HUDEP-2 (cell line): ENCODE data around the gene MOV10L1.
"Not testable (repeated sequence)": the region's sequence is repeated elsewhere in the genome, so short reads cannot be mapped to it uniquely, and the experiment has no call there.

Experiments
- DNase-seq, 76 experiments: peaks; one replicate each; lab custom pipeline; 2025; ENCODE audit not compliant: unreplicated experiment in 76 of 76; lab: John Stamatoyannopoulos, UW

The MOV10L1 gene

DNA sequence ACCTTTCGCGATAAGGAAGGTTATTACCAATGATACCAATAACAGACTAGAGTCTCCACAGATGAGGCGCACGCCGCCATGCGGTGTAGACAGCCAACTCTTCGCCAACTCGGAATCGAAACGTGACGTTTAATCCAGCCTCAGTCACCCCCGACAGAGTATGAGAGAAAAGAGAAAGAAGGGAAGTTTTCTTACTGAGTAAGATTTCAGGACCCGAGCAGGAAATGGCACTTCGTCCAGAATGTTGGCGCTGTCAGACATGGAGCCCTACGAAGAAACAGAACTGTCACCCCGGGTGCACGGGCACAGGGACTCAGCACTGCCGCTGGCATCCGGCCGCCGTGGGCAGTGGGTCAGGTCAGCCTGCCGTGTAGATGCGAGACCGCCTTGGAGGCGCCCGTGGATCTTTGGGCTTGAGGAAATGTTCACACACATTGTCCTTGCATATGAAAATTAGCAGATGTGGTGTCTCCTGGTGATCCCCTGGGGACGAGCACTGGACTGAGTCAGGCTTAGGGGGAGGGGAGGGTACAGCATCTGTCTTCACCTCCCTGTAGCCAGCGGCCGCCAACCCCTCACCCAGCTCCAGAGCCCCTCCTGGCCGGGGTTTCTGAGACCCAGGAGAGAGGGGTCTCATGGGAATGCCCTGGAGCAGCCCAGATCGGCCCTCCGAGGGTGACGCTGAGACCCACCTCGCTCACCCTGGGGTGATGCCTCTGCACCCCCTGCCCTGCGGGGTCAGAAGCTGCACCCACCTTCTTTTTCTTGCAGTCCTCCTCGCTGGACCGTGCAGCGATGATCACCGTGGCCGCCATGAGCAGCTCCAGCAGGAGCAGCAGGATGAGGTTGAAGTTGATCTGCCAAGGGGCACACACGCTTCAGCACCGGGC lies 12.9 kb upstream of the MOV10L1 start:
- DNase-seq, result no peak

DNA sequence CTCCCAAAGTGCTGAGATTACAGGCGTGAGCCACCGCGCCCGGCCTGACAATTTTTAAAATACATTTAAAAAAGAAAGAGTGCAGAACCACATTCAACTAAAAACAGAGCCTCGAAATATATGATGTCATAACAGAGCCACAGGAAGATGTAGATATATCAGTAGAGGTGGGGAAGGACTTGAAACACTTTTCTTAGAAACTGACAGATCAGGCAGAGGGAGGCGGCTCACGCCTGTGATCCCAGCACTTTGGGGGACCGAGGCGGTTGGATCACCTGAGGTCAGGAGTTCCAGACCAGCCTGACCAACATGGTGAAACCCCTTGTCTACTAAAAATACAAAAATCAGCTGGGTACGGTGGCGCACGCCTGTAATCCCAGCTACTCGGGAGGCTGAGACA lies 11.6 kb upstream of the MOV10L1 start:
- DNase-seq, result no peak

DNA sequence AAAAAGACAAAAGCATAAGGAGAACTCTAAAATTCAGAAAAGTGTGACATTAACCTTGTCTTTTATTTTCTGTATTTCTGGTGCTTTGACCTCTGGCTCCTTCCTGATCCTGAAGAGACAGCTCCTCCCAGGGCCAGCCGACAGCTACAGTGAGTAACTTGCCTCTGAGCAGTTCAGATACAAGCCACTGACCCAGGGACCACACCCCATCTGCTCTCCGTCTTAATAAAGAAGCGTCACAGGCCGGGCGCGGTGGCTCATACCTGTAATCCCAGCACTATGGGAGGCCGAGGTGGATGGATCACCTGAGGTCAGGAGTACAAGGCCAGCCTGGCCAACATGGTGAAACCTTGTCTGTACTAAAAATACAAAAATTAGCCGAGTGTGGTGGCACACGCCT lies 11.0 kb upstream of the MOV10L1 start:
- DNase-seq, result no peak

GRCh38 chr22:50080077-50080465 lies 9.7 kb upstream of the MOV10L1 start:
- DNase-seq, result no peak

GRCh38 chr22:50081426-50082196 lies 8.2 kb upstream of the MOV10L1 start:
- no peak for DNase-seq

DNA sequence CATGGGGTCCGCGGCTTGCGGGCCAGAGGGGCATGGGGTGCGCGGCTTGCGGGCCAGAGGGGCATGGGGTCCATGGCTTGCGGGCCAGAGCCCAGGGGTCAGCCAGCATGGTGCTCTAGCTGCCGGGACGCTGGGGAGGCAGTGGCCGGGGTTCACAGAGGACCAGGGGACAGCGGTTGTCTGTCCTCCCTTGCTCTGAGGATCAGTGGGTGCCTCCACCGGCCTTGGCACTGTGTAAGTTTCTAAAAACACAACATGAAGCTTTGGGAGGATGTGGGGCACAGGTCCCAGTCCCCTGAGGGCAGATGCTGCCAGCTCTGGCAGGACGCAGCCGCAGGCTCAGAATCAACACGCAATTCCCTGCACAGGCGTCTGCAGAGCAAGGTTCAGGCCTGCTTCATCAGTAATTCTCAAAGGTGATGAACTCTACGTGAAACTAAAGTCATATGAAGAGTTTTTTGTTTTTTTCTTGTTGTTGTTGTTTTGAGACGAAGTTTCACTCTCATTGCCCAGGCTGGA lies 7.5 kb upstream of the MOV10L1 start:
- no peak for DNase-seq

DNA sequence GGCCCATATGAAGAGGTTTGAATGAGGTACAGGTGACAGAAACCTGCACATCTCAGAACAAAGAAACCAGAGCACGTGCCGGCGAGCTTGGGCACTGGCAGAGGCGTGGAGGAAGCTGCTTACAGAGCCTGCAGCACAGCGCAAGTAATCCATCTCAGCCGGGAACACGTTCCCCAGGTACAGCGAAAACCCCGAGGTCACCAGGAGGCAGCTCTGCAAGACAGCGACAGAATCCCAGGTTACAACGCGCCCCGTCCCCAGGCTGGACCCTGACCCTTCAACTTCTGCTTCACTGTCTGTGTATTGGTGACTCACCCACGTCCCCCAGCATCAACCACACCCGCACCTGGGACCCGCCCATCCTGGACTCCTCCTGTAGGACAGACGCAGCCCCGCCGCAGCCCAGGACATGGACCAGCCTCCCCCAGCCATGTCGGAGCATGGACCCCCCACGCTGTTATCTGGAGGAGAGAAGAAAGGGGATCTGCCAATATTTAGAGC lies 6.8 kb upstream of the MOV10L1 start:
- DNase-seq, result peak in 4 of 76 experiments; percentile 8 to 39 (median 22)

DNA sequence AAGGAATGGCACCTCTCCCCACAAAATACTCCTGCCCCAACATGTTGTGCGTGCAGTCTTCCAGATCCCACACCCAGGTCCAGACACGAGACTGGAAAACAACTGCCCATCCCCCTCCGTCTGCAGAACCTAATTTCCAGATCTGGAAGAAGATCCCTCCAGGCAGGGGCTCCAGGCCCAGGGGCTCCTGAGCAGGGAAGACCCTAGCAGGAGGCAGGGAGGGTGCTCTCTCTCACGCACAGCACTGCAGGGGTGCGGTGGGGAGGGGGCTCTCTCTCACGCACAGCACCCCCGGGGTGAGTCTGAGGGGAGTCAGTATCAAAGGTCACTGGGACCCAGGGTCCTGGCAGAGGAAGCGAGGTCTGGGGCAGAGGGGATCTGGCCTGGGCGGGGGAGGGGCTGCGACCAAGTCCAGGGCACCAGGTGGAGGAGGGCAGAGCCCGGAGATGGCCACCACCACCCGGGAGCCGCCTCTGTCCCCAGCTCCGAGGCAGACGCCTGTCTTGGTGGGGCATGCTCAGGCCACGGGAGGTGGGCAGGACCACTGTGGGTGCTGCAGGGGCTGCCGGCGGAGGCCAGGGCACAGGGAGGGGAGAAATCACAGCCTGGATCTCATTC lies 6.2 kb upstream of the MOV10L1 start:
- no peak for DNase-seq

- peak in 2 of 76 experiments; percentile 39 to 41 for DNase-seq
These were observed 5.7 kb upstream of the MOV10L1 start for GRCh38 chr22:50084080-50084477.

- peak in 36 of 76 experiments; percentile 6 to 58 (median 30) for DNase-seq
These were observed 5.2 kb upstream of the MOV10L1 start for GRCh38 chr22:50084614-50085021.

- peak in 75 of 76 experiments; percentile 65 to 97 (median 93) for DNase-seq
These were observed 4.4 kb upstream of the MOV10L1 start, which contains the start of gene MLC1 for GRCh38 chr22:50085211-50085972. MLC1 (minus strand) TSS chr22:50085426; CDS start chr22:50084902, 524 bp downstream.

GRCh38 chr22:50086526-50086925 lies 3.3 kb upstream of the MOV10L1 start:
- no peak for DNase-seq

DNA sequence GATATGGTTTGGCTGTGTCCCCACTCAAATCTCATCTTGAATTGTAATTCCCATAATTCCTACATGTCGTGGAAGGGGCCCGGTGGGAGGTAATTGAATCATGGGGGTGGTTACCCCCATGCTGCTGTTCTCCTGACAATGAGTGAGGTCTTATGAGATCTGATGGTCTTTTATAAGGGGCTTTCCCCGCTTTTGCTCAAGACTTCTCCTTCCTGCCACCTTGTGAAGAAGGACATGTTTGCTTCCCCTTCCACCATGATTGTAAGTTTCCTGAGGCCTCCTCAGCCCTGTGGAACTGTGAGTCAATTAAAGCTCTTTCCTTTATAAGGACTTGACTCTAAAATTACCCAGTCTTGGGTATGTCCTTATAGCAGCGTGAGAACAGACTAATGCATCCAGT lies 2.8 kb upstream of the MOV10L1 start:
- DNase-seq, result not testable (repeated sequence)

DNA sequence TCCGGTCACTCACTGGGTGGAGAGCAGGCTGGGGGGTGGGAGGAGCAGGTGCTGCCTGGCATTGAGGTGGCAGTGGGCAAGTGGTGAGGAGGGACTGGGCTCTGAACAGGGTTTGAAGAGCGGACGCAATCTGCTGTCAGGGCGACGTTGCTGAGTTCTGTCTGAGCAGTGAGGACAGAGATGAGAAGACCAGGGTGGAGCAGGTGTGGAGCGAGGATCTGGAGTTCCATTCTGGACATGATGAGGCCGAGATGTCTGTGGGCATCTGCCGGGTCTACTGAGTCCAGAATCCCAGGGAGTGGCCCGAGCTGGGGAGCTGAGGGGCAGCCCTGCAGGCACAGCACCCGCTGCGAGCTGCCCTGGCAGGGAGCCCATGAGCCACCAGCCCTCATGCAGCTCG lies 2.2 kb upstream of the MOV10L1 start:
- no peak for DNase-seq

DNA sequence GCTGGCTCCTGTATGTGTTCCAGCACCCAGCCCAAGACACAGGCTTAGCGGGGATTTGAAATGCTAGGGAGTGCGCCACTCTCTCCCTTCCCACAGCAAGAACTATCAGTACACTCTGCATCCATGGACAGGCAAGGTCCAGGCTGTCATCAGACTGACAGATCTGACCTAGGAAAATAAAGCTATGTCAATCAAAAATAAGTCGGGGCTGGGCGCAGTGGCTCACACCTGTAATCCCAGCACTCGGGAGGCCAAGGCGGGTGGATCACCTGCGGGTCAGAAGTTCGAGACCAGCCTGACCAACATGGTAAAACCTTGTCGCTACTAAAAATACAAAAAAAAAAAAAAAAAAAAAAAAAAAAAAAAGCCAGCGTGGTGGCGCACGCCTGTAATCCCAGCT lies 1.7 kb upstream of the MOV10L1 start:
- no peak for DNase-seq

DNA sequence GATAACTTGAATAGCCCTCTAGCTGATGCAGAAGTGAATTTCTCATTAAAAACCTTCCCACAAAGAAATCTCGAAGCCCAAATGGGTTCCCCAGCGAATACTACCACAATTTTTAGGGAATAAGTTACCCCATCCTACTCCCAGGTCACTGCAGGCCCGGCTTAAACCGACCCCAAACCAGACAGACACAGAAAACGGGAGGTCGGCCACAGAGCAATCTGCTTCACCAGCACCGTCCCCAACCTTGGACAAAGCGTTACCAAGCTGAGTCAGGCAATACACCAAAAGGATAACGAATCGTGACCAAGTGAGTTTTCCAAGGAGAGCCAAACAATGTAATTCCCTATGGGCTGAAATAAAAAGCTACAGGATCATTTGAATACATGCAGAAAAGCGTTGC lies 575 bp upstream of the MOV10L1 start:
- peak in 1 of 76 experiments; percentile 37 for DNase-seq

DNA sequence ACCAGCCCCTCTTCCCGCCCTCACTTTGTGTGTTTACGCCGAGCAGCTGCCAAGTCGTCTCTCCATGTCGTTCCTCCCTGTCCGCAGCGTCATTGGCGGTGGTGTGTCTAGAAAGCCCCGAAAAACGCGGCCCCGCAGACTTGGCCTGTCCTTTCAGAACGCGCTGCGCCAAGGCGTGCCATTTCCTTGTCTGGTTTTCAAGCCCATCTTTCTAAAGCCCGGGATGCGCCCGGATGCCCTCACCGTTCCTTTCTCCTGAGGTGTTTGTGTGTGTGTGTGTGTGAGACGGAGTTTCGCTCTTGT lies 557 bp downstream of the MOV10L1 start:
- no peak for DNase-seq

GRCh38 chr22:50091092-50091768 lies 1.4 kb downstream of the MOV10L1 start:
- DNase-seq, result no peak

- no peak for DNase-seq
These were observed 2.5 kb downstream of the MOV10L1 start for GRCh38 chr22:50092342-50092741.

DNA sequence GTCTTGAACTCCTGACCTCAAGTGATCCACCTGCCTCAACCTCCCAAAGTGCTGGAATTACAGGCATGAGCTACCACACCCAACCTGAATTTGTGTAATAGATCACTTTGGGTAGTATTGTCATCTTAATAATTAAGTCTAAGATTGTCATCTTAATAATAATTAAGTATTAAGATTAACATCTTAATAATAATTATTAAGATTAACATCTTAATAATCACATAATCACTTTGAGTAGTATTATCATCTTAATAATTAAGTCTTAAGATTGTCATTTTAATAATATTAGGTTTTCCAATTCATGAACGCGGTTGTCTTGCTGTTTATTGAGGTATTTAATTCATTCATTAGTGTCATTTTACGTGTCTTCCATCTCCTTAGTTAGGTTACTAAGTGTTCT lies 8.2 kb downstream of the MOV10L1 start:
- DNase-seq, result no peak
